Left forelimb (tissue), 1 donor: Measurements from ENCODE around the gene INO80B.
"Not testable (repeated sequence)": the region's sequence is repeated elsewhere in the genome, so short reads cannot be mapped to it uniquely, and the experiment has no call there.

Experiments used
- DNase-seq: peaks from one replicate; pipeline ENCODE4 v3.0.0-alpha.2; 2018; ENCODE audit warnings: low spot score

Gene INO80B

DNA sequence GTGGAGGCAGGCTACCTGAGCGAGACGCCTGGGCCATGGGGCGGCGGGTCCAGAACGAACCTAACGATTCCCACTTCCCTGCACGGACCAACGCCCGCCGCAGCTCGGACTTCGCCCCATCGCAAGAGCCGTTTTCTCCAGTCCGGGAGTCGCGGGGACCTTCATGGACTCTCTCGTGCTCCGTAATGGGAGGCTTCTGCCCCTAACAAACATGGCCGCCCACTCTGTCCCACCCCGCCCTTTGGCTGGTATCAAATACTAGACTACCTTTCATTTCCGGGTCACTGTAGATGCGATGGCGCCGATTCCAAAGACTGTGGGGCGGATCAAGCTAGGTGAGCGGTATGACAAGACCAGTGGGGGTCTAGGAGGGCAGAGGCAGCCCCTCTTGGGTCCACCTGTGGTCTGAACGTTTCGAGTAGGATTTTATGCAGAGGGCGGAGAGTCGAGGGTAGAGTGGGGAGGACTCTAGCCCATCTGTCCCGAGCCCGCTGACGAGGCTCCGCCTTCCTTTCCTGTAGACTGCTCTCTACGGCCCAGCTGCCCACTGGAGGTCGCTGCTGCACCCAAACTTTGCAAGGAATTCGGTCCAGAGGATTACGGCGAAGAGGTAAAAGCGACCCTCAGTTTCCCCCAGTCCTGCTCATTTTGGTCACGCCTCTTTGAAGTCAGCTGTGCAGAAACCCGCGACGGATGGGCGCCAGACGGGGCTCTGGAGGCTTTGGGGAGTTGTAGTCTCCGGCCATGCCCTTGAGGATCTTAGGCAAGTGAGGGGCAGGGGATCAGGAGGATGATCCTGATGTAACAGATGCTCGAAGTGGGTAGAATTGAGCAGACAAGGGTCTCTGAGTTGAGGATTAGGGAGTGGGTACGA lies 28.2 kb downstream of the INO80B start, which contains the start of the genes CCDC142 and TTC31:
Gene CCDC142, minus strand, starts transcription at position 198 of the 874 bp plus-strand sequence. Its CDS starts 161 bp downstream, at position 37.
Gene TTC31, plus strand, starts transcription at position 281 of the 874 bp plus-strand sequence. Its CDS starts 15 bp downstream, at position 296.
- peak; percentile 96 for DNase-seq

DNA sequence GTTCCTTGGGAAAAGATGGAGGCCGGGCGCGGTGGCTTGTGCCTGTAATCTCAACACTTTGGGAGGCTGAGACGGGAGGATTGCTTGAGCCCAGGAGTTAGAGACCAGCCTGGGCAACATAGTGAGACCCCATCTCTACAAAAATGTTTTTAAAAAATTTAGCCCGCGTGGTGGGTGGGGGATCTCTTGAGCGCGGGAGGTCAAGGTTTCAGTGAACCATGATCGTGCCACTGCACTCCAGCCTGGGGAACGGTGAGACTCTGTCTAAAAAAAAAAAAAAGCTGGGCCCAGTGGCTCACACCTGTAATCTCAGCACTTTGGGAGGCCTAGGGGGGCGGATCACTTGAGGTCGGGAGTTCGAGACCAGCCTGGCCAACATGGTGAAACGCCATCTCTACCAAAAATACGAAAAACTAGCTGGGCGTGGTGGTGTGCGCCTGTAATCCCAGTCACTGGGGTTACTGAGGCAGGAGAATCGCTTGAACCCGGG lies 28.8 kb downstream of the INO80B start:
- not testable (repeated sequence) for DNase-seq

DNA sequence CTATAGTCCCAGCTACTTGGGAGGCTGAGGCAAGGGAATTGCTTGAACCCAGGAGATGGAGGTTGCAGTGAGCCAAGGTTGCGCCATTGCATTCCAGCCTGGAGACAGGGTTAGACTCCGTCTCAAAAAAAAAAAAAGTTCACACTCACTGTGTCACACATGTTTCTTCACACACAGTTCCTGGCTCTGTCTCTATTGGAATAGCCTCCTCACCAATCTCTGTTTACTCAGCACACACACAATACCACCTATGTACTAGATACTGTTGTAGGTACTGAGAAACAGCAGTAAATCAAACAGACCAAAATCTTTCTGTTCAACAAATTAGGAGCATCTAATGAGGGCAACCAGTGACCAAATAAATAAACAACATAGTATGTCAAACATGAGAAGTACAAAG lies 31.3 kb downstream of the INO80B start:
- no peak for DNase-seq

DNA sequence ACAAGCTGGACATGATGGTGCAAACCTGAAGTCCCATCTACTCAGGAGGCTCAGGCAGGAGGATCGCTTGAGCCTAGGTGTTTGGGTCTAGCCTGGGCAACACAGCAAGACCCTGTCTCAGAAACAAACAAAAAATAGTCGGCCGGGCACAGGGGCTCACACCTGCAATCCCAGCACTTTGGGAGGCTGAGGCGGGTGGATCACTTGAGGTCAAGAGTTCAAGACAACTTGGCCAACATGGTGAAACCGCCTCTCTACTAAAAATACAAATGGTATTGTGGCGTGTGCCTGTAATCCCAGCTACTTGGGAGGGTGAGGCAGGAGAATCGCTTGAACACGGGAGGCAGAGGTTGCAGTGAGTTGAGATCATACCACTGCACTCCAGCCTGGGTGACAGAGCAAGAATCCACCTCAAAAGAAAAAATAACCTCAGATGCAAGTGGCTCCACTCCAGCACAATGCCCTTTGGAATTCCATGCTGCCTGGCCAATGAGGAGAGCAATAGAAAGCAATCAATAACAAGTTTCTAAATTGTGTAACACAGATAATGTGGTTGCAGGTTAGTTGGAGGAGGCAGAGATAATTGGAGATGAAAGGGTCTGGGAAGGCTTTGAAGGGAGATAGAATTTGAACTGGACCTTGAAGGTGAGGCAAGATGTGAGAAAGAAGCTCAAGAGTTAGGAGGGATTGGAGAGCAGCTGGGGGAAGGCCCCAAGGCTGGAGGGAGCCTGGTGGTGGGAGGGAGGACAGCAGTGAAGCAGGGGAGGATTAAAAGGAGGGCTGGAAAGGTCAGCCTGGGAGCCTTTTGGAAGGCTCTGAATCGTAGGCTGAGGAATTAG lies 34.0 kb downstream of the INO80B start:
- no peak for DNase-seq

DNA sequence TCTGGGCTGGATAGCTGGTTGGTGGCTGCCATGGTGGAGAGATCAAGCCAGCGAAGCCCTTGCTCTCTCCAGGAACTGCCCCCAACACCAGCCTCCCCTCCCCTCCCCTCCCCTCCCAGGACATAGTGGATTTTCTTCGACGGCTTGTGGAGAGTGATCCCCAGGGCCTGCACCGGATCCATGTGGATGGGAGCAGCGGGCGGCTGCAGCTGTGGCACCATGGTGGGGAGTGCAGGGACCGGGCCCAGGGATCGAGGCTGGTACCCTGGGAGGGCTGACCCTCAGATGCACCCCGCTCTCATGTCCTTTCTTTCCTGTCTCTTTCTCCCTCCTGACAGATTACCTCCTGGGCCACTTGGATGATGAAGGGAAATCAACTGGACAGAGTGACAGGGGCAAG lies 35.0 kb downstream of the INO80B start:
- no peak for DNase-seq

DNA sequence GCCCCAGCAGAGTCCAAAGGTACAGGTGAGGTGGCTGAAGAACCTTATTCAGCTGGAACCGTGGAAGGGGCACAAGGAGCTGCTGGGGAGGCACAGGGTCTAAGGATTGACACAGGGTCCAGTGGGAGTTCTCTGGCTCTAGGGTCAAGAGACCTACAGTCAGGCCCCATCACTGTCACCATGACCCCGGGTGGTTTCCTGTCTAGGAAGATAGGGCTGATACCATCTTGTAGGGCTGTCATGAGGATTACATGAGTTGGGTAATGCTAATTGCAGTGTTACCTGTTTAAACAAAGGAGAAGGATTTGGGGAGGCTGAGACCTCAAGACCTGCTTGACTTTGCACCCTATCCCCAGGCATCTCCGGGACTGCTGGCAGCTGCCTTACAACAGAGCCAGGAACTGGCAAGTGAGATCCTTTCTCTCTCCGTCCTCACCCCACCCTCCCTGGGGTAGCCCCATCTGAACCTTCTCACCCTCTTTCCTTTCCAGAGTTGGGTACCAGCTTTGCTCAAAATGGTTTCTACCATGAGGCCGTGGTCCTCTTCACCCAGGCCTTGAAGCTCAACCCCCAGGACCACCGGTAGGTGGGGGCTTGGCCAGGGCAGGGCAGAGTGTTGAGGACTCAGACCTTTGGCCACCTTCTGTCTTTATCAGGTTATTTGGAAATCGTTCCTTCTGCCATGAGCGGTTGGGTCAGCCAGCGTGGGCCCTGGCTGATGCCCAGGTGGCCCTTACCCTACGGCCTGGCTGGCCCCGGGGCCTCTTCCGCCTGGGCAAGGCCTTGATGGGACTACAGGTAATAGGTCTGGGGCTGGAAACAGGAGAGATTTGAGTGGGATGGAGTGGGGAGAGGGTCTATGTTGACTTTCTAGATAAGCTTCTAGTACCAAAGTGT lies 37.0 kb downstream of the INO80B start:
- DNase-seq, result no peak

DNA sequence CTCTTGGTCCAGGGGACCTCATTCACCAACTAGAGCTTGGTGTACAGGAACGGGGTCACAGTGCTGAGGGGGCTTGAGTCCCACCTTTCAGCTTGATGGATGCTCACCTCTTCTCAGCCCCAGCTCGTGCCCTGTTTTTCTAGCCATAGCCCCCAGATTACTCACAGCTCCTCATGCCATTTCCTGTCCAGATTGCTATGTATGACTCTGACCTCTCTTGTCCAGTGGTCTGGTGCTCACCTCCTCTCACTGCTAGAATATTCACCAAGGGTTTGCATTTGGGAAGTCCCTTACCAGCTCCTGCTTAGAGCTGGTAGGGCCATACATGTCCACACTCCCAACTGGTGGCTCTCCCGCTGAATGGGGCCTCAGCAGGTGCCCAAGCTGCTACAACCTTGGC lies 38.7 kb downstream of the INO80B start:
- no peak for DNase-seq

DNA sequence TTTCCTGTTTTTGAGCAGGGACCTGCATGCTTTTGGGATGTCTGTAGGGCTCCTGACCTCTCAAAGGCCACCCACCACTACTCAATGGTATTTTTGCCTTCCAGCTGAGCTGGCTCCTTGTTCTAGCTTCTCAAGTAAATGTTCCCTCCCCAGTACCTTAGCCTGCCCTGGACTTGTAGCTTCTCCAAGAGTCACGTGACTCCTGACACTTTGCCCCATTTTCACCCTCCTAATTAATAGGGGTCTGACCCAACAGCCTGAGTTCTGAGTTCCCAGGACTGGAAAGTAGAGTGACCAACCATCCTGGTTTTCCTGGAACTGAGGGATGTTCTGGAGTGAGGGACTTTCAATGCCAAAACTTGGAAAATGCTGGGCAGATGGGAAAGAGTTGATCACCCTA lies 40.6 kb downstream of the INO80B start:
- DNase-seq, result no peak

DNA sequence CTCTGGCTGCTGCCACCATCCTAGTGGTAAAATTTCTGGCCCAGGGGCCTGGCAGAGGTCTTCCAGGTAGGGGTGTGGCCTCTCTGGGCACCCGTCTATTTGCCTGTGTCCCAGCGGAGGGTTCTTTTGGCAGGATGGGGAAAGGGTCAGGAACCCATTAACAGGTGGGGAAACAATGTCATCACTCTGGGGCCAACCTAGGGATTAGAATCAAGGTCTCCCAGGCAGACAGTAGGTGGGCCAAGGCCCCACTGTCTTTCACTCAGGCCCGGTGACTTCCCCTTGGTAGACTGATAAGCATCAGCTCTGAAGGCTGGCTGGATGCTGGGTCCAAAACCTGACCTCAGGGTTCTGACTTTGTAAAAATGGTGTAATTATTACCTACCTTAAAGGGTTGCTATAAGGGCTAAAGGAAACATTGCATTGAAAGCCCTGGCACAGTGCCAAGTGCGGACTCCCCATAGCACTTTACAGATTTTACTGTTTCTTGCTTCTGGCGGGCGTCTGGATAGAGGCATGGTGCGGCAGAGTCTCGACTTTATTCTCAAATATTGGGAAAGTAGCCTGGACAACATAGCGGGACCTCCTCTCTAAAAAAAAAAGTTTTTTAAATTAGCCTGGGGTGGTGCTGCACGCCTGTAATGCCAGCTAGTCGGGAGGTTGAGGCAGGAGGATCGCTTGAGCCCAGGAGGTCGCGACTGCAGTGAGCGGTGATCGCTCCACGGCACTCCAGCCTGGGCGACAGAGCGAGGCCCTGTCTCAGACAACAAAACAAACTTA lies 42.3 kb downstream of the INO80B start:
- no peak for DNase-seq

DNA sequence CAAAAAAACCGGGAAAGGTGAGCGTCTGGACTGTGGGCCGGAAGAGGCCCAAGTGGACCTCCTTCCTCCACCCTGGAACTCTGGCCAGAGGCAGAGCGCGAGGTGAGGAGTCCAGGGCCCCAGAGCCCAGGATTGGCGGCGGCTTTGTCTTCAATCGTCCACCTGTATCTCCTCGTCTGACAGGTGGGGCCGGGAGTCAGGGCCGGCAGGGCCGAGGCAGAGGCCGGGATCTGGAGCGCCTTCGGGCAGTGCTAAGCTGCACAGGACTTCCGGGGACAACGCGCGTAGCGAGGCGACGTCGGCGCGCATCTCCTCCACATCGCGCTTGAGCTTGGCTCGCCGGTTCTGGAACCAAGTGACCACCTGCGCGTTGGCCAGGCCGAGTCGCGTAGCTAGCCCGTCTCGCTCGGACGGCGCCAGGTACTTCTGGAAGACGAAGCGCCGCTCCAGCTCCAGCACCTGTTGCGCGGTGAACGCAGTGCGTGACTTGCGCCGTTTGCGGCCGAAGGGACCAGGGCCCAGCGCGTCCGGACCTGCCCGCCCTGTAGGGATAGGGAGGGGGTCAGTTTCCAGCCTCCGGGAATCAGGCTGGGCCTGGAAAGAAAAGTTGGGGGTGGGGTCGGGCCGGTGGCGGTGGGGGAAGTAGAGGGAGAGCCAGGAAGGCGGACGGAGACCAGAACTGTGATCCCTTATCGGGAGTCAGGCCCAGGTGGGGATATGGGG lies 43.1 kb downstream of the INO80B start:
- no peak for DNase-seq

DNA sequence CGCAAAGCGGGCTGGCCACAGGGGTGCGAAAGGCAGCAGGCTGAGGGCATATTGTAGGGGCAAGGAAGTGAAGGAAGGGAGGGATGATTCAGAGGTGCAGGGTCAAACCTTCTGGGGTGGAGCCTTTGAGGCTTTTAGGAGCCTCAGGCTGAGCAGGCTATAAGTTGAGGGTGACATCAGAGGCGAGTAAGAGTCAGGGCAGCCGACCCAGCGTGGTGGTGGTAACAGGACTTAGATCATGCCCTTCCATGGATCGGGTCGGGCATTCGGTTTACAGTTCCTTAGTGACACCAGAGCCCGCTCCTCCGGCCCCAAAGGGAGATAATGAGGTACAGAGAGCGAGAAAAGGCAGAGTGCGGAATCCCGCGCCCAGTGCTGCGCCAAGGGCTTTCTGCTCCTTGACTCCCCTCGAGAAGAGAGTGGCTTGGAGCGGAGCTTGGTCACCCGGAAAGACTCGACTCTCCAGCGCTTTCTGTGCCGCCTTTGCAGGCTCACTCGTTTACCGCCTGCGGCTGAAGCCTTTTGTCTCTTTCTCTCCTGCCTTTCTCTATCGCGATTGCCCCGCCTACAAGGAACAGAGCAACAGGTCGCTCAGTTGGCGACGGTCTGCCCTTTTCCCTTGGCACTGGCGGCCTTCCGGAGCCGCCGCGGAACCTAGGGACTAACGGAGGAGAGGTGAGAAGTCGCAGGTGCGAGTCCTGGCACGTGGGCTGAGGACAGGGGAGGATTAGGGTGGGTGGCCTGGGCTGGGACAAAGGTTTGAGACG lies 43.8 kb downstream of the INO80B start:
- DNase-seq, result no peak

DNA sequence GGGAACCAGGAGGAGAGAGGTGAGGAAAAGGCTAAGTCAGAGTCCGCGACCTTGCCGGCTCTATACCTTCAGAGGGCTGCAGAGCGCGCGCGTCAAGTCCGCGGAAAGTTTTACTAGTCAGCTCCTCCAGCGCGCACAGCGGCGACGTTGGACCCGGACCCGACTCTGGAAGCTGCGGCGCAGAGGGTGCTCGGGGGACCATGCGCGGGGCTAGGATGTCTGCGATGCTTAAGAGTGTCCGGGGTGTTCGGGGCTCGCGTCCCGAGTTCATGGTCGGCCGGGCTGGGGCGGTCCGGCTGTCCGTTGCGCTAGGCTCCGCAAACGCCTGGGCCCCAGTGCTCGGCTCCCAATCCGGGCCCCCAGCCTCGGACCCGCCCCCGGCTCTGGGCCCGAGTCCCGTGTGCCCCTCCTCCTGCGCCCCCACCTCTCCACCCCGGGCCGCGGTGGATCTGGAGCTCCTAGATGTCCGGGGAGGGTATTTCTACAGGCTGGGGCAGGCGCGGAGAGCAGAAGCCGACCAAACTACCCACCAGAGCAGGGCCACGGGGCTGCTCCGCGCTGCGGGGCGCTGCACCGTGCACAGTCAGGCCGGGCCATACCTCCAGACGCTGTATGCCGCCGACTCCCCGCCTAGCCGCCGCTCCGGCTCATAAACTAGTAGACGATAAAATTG lies 44.5 kb downstream of the INO80B start, which contains the start of gene LBX2:
Gene LBX2, minus strand, starts transcription at position 337 of the 673 bp plus-strand sequence. Its CDS starts 66 bp downstream, at position 271.
- DNase-seq, result no peak

DNA sequence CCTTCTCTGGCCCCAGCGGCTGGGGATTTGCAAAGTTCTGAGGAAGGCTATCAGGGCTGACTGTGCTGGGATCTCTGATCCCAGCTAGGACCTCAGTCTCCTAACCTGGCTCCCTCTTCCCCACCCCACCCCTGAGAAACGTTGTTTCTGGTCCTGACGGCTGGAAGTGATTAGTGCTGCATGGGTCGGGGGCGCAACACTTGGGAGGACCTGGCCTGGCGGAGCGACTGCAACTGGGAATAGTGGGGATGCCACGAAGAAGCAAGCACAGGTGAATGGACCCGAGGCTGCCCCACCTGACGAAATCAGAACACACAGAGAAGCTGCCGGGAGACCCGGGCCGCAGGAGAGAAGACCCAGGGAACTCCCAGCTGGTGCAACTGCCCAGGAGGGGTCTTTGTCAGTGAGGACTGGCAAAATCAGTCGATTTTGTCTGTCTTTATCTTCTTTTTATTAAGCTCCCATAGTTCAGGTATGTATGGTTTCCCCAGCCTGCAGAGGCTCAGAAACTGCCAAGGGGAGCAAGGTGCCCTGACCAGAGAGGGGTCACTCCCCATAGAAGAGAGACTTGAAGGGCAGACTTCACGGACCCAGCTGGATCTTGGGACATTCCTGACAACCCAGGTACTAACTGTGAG lies 45.2 kb downstream of the INO80B start:
- no peak for DNase-seq

DNA sequence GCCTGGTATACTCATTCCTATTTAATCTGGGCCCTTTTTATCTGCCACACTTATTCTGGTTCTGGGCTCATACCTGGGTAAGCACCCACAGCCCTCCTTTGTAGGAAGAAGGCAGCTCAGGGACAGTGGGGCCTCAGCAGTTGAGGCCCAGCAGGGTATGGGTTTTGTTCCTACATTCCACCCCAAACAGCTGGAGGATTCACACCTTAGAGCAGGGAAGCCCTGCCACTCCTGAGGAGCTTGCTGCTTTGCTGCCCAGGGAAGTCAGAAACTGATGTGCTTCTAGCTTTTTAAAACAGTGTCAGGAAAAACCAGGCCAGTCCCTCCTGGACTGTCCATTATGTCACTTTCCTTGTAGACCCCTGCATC lies 45.7 kb downstream of the INO80B start:
- DNase-seq, result no peak

DNA sequence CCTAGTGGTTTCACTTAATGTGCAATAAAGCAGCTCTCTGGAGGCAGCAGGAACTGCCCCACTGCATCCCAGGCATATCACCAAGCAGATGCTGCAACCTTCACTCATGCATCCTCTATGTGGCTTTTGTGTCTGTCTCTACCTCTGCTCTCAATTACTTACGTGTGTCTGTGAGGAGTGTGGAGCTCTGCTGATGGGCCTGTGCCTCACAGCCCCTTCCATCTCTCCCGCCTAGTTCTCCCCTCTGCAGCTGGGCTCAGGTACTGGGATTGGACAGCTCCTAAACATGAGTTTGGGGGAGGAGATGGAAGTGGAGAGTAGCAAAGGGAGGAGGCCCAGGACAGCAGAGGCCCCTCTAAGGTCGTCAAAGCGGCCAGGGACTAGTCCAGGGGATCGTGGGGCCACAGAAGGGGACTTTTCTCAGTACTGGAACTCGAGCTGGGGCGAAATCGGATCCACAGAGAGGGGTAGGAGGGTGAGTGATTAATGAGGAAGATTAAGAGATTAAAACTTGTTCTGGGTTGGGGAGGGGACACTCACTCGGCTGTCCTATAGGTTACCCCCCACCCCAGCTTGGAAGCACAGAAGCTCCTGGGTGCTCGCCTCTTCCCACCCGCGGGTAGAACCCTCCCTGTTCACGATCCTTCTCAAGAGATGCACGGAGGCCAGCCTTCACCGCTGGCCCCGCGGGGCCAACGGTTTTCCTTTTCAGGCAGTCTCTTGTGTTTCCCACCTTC lies 46.6 kb downstream of the INO80B start:
- no peak for DNase-seq

DNA sequence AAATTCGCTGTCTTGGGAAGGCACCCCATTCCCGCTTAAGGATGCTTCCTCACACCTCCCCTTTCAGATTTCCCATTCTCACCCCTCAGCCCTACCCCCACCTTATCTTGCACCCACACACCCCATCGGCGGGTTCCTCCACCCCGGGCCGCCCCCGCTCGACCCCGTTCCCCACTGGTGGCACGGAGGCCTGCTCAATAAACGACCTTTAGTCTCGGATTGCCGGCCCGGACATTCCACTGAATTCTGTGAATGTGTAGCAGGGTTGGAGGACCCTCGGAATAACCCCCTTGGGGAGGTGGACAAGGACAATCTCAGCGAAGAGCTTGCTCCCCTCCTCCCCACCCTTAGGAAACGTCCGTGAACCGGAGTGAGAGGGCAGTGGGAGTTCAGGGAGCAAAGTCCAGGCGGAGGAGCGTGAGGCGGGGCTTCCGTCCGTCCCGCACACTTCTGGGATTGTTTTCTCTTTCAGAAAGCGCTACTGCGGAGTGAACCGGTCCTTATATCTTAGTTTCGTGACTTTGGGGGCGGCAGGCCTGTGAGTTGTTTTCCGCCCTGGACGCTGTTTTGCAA lies 47.3 kb downstream of the INO80B start:
- DNase-seq, result no peak
